Kidney (tissue), 14 donors: ENCODE measurements around the gene AMPH. TPM values are rescaled to one million over a fixed set of nuclear protein-coding genes. Genes with fewer than 3 reads are reported as not detected.

Experiments used
- DNase-seq, 5 donors: peaks; one replicate each; pipeline ENCODE4 v3.0.0-alpha.2; 2013 to 2020
- FAIRE-seq: peaks from 2 replicates; lab custom pipeline; 2012; peaks lifted over from hg19 to GRCh38; lab: Jason Lieb, UNC
- H3K27ac ChIP-seq, 2 donors: one replicate each; pipeline ENCODE4 v1.7.0; 2013; ENCODE audit warnings: low read depth in 2 of 2, low read length in 2 of 2, inconsistent platforms in 1 of 2
- H3K27me3 ChIP-seq: one replicate; pipeline ENCODE4 v1.7.1; 2013; ENCODE audit warnings: low read length, inconsistent platforms; ENCODE audit not compliant: control insufficient read depth, insufficient read depth
- H3K36me3 ChIP-seq, 3 donors: one replicate each; pipeline versions ENCODE4 v1.7.0 to v1.7.1; 2013; ENCODE audit warnings: low read length in 3 of 3, control low read depth in 1 of 3, inconsistent platforms in 1 of 3; ENCODE audit not compliant: insufficient read depth in 3 of 3, control insufficient read depth in 2 of 3
- H3K4me1 ChIP-seq, 3 donors: one replicate each; pipeline versions ENCODE4 v1.7.0 to v1.7.1; 2013; ENCODE audit warnings: low read length in 3 of 3, inconsistent platforms in 1 of 3, low read depth in 1 of 3; ENCODE audit not compliant: control insufficient read depth in 2 of 3, insufficient read depth in 2 of 3
- H3K4me3 ChIP-seq, 3 donors: one replicate each; pipeline versions ENCODE4 v1.7.0 to v1.8.1; 2013; ENCODE audit warnings: low read length in 3 of 3, control low read depth in 1 of 3, inconsistent platforms in 1 of 3
- H3K9ac ChIP-seq, 3 donors: one replicate each; pipeline versions ENCODE4 v1.7.0 to v1.7.1; 2013; ENCODE audit warnings: low read length in 3 of 3, control low read depth in 1 of 3, inconsistent platforms in 1 of 3
- H3K9me3 ChIP-seq, 3 donors: one replicate each; pipeline versions ENCODE4 v1.7.0 to v1.7.1; 2013; ENCODE audit warnings: low read length in 3 of 3, control low read depth in 1 of 3, inconsistent platforms in 1 of 3; ENCODE audit not compliant: control insufficient read depth in 2 of 3, insufficient read depth in 1 of 3
- intact Hi-C: fragments of 100-400 bp; cut with DNase I; formaldehyde crosslinking; loops from one replicate; pipeline ENCODE4 v1.11.1; 2022
- polyA plus RNA-seq: library from polyadenylated mRNA; stranded (reverse); fragments of 350-450 nt; fragmentation: Illumina TruSeq; extraction: RNeasy Lipid Tissue Mini Kit (QIAGEN cat#74804); gene quantifications from one replicate; pipeline ENCODE4 v1.2.3, GENCODE V29; 2014; ENCODE audit warnings: low read depth, low replicate concordance; ENCODE audit not compliant: insufficient read depth
- total RNA-seq: library from RNA; stranded (reverse); fragmentation: NEBNext Ultra II Directional; extraction: Animal tissue kit (Norgen Biotek cat#: 25700); gene quantifications from one replicate; pipeline ENCODE4 v1.2.1, GENCODE V29; 2021
- TF ChIP-seq, protein P1 (sequence below): IDR thresholded peaks from 3 replicates; pipeline ENCODE4 v1.5.1; 2012; ENCODE audit warnings: mild to moderate bottlenecking, moderate library complexity, borderline replicate concordance; ENCODE audit not compliant: insufficient read depth; ENCODE audit errors: extremely low read depth
- donor health status: control.
- donor health status: control.
- donor health status: control.
- donor health status: control.
- donor health status: control.
- donor health status: DM: yes; HTN: yes; CAD: no.
- donor health status: Normal renal cell carcinoma (clear cell type).

Gene AMPH
- total and polyA plus RNA-seq, 2 donors from 2014 or later, result 1.2 to 1.4 TPM

- H3K9me3 ChIP-seq, result no peaks in the 10 kb centered on the region
- H3K27me3 ChIP-seq, result no peaks in the 10 kb centered on the region
- intact Hi-C loops, result no loop called here
- DNase-seq (no peak), FAIRE-seq (no peak)
- TF ChIP-seq, protein P1, sequence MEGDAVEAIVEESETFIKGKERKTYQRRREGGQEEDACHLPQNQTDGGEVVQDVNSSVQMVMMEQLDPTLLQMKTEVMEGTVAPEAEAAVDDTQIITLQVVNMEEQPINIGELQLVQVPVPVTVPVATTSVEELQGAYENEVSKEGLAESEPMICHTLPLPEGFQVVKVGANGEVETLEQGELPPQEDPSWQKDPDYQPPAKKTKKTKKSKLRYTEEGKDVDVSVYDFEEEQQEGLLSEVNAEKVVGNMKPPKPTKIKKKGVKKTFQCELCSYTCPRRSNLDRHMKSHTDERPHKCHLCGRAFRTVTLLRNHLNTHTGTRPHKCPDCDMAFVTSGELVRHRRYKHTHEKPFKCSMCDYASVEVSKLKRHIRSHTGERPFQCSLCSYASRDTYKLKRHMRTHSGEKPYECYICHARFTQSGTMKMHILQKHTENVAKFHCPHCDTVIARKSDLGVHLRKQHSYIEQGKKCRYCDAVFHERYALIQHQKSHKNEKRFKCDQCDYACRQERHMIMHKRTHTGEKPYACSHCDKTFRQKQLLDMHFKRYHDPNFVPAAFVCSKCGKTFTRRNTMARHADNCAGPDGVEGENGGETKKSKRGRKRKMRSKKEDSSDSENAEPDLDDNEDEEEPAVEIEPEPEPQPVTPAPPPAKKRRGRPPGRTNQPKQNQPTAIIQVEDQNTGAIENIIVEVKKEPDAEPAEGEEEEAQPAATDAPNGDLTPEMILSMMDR, result no peak
- H3K4me1 ChIP-seq, result peaks cover 0 to 3% (median 3%) of the 10 kb centered on the region in 3 donors
- no peak overlapping the region for H3K27ac ChIP-seq
- no peak overlapping the region for H3K9ac ChIP-seq
- no peaks in the 10 kb centered on the region for H3K36me3 ChIP-seq
- H3K4me3 ChIP-seq, result no peak overlapping the region
Measured at GRCh38 chr7:38372290-38372689, 258.9 kb downstream of the AMPH start.

- DNase-seq (peak; percentile 86 to 92 (median 87)), FAIRE-seq (no peak)
- Histone ChIP-seq H3K9ac (no peak overlapping the region), H3K27me3 (no peaks in the 10 kb centered on the region), H3K36me3 (no peaks in the 10 kb centered on the region), H3K9me3 (no peaks in the 10 kb centered on the region), H3K4me3 (peak overlapping the region in 2 of 3 donors; percentile 35 to 36), H3K27ac (no peak overlapping the region), H3K4me1 (peaks cover 0 to 3% (median 3%) of the 10 kb centered on the region in 3 donors)
- TF ChIP-seq, protein P1, result peak; percentile 70
- intact Hi-C loops, result no loop called here
Measured at GRCh38 chr7:38369816-38370493, 261.2 kb downstream of the AMPH start.

- no peak for FAIRE-seq
- Histone ChIP-seq H3K27ac (no peak overlapping the region), H3K9me3 (no peaks in the 10 kb centered on the region), H3K36me3 (no peaks in the 10 kb centered on the region), H3K9ac (no peak overlapping the region), H3K4me1 (peaks cover 0 to 3% (median 3%) of the 10 kb centered on the region in 3 donors), H3K4me3 (no peak overlapping the region), H3K27me3 (no peaks in the 10 kb centered on the region)
- TF ChIP-seq, protein P1, result peak; percentile 48
- intact Hi-C loops, result no loop called here
- peak; percentile 57 to 75 (median 67) for DNase-seq
Measured at GRCh38 chr7:38368191-38368605, 263.0 kb downstream of the AMPH start.
